Pancreas (tissue), 10 donors: ENCODE measurements around the gene FNDC3A. TPM values are rescaled to one million over a fixed set of nuclear protein-coding genes. Genes with fewer than 3 reads are reported as not detected.

ENCODE experiments used
- ATAC-seq, 4 donors: fragments of 200-7000 bp; cut with Tn5 transposase; one replicate each; pipeline versions ENCODE4 v1.8.0 to v1.9.1; 2020; ENCODE audit warnings: mild to moderate bottlenecking in 4 of 4, moderate library complexity in 4 of 4
- DNase-seq, 6 donors: peaks; one replicate each; pipeline ENCODE4 v3.0.0-alpha.2; 2020
- FAIRE-seq: peaks from 2 replicates; lab custom pipeline; 2012; peaks lifted over from hg19 to GRCh38; lab: Jason Lieb, UNC
- H3K27ac ChIP-seq, 4 donors: fragments of 200-600 bp; sonication (generic); 1 replicate in 3 of 4; 2 replicates in 1 of 4; pipeline versions ENCODE4 v1.5.0 to v1.8.0; 2020
- H3K27me3 ChIP-seq, 4 donors: fragments of 200-600 bp; one replicate each; pipeline ENCODE4 v1.8.0; 2021
- H3K36me3 ChIP-seq, 3 donors: fragments of 200-600 bp; sonication (generic) in 1 of 3; one replicate each; pipeline versions ENCODE4 v1.5.0 to v1.8.0; 2020 to 2021
- H3K4me1 ChIP-seq, 3 donors: fragments of 200-600 bp; one replicate each; pipeline ENCODE4 v1.8.0; 2021
- H3K4me3 ChIP-seq, 4 donors: fragments of 200-600 bp; sonication (generic) in 2 of 4; one replicate each; pipeline versions ENCODE4 v1.5.0 to v1.8.0; 2020 to 2021
- H3K9me3 ChIP-seq, 4 donors: fragments of 200-600 bp; one replicate each; pipeline ENCODE4 v1.8.0; 2021
- CTCF ChIP-seq, 4 donors: fragments of 200-600 bp; sonication (generic) in 3 of 4; IDR thresholded peaks; one replicate each; pipeline versions ENCODE4 v1.5.0 to v1.8.0; 2021; ENCODE audit warnings: antibody characterized with exemption in 4 of 4
- WGBS, 2 donors: extraction: QIAGEN DNeasy Blood & Tissue Kit; methylation state at CpG; one replicate each; pipeline ENCODE4 v1.1.7; 2013; 5-methylcytosine and 5-hydroxymethylcytosine counted together
- intact Hi-C, 3 donors: fragments of 100-400 bp; cut with DNase I; formaldehyde crosslinking; loops; one replicate each; pipeline versions ENCODE4 v1.11.1 to v1.14.2; 2022
- polyA plus RNA-seq, 2 donors: library from polyadenylated mRNA; stranded (reverse); fragments of 200-250 nt; gene quantifications; one replicate each; pipeline ENCODE4 v1.2.3, GENCODE V29; 2013
- total RNA-seq, 6 donors: library from RNA; stranded (reverse); fragmentation: NEBNext Ultra II Directional in 4 of 6; extraction: Animal tissue kit (Norgen Biotek cat#: 25700) in 4 of 6; gene quantifications; one replicate each; pipeline versions ENCODE4 v1.2.1 to v1.2.4, GENCODE V29; 2021 to 2023
- donor health status: healthy with polysubstance abuse.
- donor health status: DM: no; HTN: no; CAD: no; lungs with moderate emphysema.
- donor health status: DM: no; HTN: no; CAD: no.
- donor health status: control.
- donor health status: control.
- donor health status: Bipolar disorder and iron deficiency.
- donor health status: DM: yes; HTN: yes; CAD: no.
- donor health status: DM: no; HTN: no; CAD: no.
- donor health status: DM: no; HTN: no; CAD: no.
- donor health status: DM: yes; HTN: yes; CAD: no.

Gene FNDC3A
- total and polyA plus RNA-seq, 8 donors: 22.4 to 65.5 (median 47.2) TPM

- 5 to 7% methylated on average over 59 to 111 of the region's 111 CpGs for WGBS, 2 donors
- no peak for TF ChIP-seq CTCF (IDR thresholded peaks at IDR 0.05)
- peak in 2 of 6 donors; percentile 69 to 72 for DNase-seq
- FAIRE-seq: no peak
- Histone ChIP-seq H3K4me3 (peak within 1 kb of the TSS; percentile 7 to 47 (median 20)), H3K27ac (no peak within 1 kb of the TSS), H3K27me3 (peaks cover 0 to 12% (median 0%) of the 10 kb centered on the region in 4 donors), H3K4me1 (peaks cover 0 to 4% (median 3%) of the 10 kb centered on the region in 3 donors), H3K9me3 (no peaks in the 10 kb centered on the region), H3K36me3 (no peaks in the 10 kb centered on the region)
- intact Hi-C loops: no loop called here
- peak; percentile 58 to 84 (median 74) for ATAC-seq
Observed at GRCh38 chr13:49220036-49220855, 244.5 kb downstream of the FNDC3A start, which contains the start of gene MLNR. TSS of gene MLNR (plus strand) at chr13:49220338. CDS start at chr13:49220338, 0 bp downstream.

DNA sequence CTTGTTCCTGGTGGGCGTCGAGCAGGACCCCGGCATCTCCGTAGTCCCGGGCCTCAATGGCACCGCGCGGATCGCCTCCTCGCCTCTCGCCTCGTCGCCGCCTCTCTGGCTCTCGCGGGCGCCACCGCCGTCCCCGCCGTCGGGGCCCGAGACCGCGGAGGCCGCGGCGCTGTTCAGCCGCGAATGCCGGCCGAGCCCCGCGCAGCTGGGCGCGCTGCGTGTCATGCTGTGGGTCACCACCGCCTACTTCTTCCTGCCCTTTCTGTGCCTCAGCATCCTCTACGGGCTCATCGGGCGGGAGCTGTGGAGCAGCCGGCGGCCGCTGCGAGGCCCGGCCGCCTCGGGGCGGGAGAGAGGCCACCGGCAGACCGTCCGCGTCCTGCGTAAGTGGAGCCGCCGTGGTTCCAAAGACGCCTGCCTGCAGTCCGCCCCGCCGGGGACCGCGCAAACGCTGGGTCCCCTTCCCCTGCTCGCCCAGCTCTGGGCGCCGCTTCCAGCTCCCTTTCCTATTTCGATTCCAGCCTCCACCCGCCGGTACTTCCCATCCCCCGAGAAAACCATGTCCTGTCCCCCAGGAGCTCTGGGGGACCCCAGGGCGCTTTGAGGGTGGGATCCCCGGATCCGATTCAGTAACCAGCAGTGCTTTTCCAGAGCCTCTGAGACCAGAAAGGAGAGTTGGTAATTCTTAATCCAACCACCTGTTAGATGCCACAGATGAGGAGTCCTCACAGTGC, 245.3 kb downstream of the FNDC3A start:
- H3K4me3 ChIP-seq: peak overlapping the region in 2 of 4 donors; percentile 29 to 47

GRCh38 chr13:49221590-49221965, 245.9 kb downstream of the FNDC3A start:
- WGBS, 2 donors: 72 to 82% methylated on average over 4 of the region's 4 CpGs
- Histone ChIP-seq H3K9me3 (no peaks in the 10 kb centered on the region), H3K27ac (no peak overlapping the region), H3K36me3 (no peaks in the 10 kb centered on the region), H3K4me3 (no peak overlapping the region), H3K27me3 (peaks cover 0 to 12% (median 0%) of the 10 kb centered on the region in 4 donors), H3K4me1 (peaks cover 0 to 8% (median 4%) of the 10 kb centered on the region in 3 donors)
- ATAC-seq: no peak
- DNase-seq: no peak
- no peak for TF ChIP-seq CTCF (IDR thresholded peaks at IDR 0.05)
- intact Hi-C loops: no loop called here
- FAIRE-seq: no peak

More for the DNA sequence above, 245.3 kb downstream of the FNDC3A start:
- Histone ChIP-seq H3K4me1 (peaks cover 0 to 8% (median 4%) of the 10 kb centered on the region in 3 donors), H3K27ac (no peak overlapping the region), H3K9me3 (no peaks in the 10 kb centered on the region), H3K36me3 (no peaks in the 10 kb centered on the region), H3K27me3 (peaks cover 0 to 12% (median 0%) of the 10 kb centered on the region in 4 donors)
- no peak for ATAC-seq
- 11 to 14% methylated on average over 73 of the region's 73 CpGs for WGBS, 2 donors
- intact Hi-C loops: no loop called here
- FAIRE-seq: no peak
- TF ChIP-seq CTCF (IDR thresholded peaks at IDR 0.05): no peak
- peak in 1 of 6 donors; percentile 48 for DNase-seq

- WGBS, 2 donors: 26 to 28% methylated on average over 5 of the region's 5 CpGs
- Histone ChIP-seq H3K27me3 (peaks cover 0 to 4% (median 0%) of the 10 kb centered on the region in 4 donors), H3K4me1 (peaks cover 0 to 8% (median 4%) of the 10 kb centered on the region in 3 donors), H3K27ac (no peak overlapping the region), H3K9me3 (no peaks in the 10 kb centered on the region), H3K36me3 (no peaks in the 10 kb centered on the region), H3K4me3 (no peak overlapping the region)
- DNase-seq (no peak), ATAC-seq (peak; percentile 84 to 95 (median 92)), FAIRE-seq (no peak)
- intact Hi-C loops: no loop called here
- TF ChIP-seq CTCF (IDR thresholded peaks at IDR 0.05): no peak
Observed at GRCh38 chr13:49225223-49226042, 249.7 kb downstream of the FNDC3A start.
